Esophagus squamous epithelium (tissue), 5 donors: ENCODE results near the gene DUSP7. TPM values are rescaled to one million over a fixed set of nuclear protein-coding genes. Genes with fewer than 3 reads are reported as not detected.
A peak's percentile ranks its signal among the peaks of the same experiment; 100 is the strongest.

Experiments used
- DNase-seq: peaks from one replicate; lab custom pipeline; 2025; lab: John Stamatoyannopoulos, UW
- H3K27ac ChIP-seq, 4 donors: fragments of 200-600 bp; sonication (generic); one replicate each; pipeline ENCODE4 v1.5.1; 2016 to 2019; ENCODE audit warnings: mild to moderate bottlenecking in 1 of 4
- H3K27me3 ChIP-seq, 4 donors: fragments of 200-600 bp; sonication (generic); 1 replicate in 3 of 4; 2 replicates in 1 of 4; pipeline versions ENCODE4 v1.5.1 to v1.6.0; 2017 to 2021; ENCODE audit warnings: antibody characterized with exemption in 1 of 4
- H3K36me3 ChIP-seq, 3 donors: fragments of 200-600 bp; sonication (generic); one replicate each; pipeline ENCODE4 v1.5.1; 2016 to 2019
- H3K4me1 ChIP-seq, 3 donors: fragments of 200-600 bp; sonication (generic); one replicate each; pipeline ENCODE4 v1.5.1; 2017 to 2019
- H3K4me3 ChIP-seq, 4 donors: fragments of 200-600 bp; sonication (generic); 1 replicate in 3 of 4; 2 replicates in 1 of 4; pipeline ENCODE4 v1.5.1; 2016 to 2019; ENCODE audit warnings: mild to moderate bottlenecking in 2 of 4, moderate library complexity in 1 of 4
- H3K9me3 ChIP-seq, 3 donors: fragments of 200-600 bp; sonication (generic); one replicate each; pipeline ENCODE4 v1.5.1; 2016 to 2019
- CTCF ChIP-seq, 6 experiments: fragments of 450-650 bp in 4 of 6; fragments of 200-600 bp in 2 of 6; sonication (generic) in 2 of 6; IDR thresholded peaks; one replicate each; pipeline ENCODE4 v1.5.1; 2016 to 2019; ENCODE audit warnings: antibody characterized with exemption in 6 of 6, mild to moderate bottlenecking in 4 of 6, moderate library complexity in 4 of 6
- POLR2A ChIP-seq, 4 donors: fragments of 450-650 bp; IDR thresholded peaks; one replicate each; pipeline ENCODE4 v1.6.1; 2017; ENCODE audit warnings: antibody characterized with exemption in 4 of 4, mild to moderate bottlenecking in 4 of 4, moderate library complexity in 3 of 4
- WGBS, 2 donors: methylation state at CpG; one replicate each; pipeline ENCODE4 v1.1.5; 2018; 5-methylcytosine and 5-hydroxymethylcytosine counted together
- intact Hi-C: fragments of 100-400 bp; cut with DNase I; formaldehyde crosslinking; loops from one replicate; pipeline ENCODE4 v1.15.0; 2022
- total RNA-seq, 4 donors: library from RNA; depleted of rRNA; stranded (reverse); fragments of >200 nt; gene quantifications; one replicate each; pipeline ENCODE4 v1.1.0, GENCODE V29; 2016
- donor health status: DM: yes; HTN: yes; CAD: no.

The DUSP7 gene
- total RNA-seq, 4 donors from 2014 or later = 49.3 to 105 (median 62.1) TPM

- intact Hi-C loops = no loop called here
- no peak overlapping the region for H3K27ac ChIP-seq
- no peak overlapping the region for H3K4me3 ChIP-seq
- peaks cover 0 to 37% (median 15%) of the 10 kb centered on the region in 3 donors for H3K4me1 ChIP-seq
- no peak for DNase-seq
- 90% methylated on average over 7 of the region's 7 CpGs; no CpG with 5 or more reads in 1 of the 2 donors for WGBS, 2 donors
- no peaks in the 10 kb centered on the region for H3K27me3 ChIP-seq
- TF ChIP-seq CTCF (IDR thresholded peaks at IDR 0.05) (no peak), POLR2A (IDR thresholded peaks at IDR 0.05) (no peak)
- H3K36me3 ChIP-seq = no peaks in the 10 kb centered on the region
- no peaks in the 10 kb centered on the region for H3K9me3 ChIP-seq
Observed at GRCh38 chr3:52092891-52093290, 36.5 kb upstream of the DUSP7 start.

- WGBS, 2 donors = 43 to 50% methylated on average over 1 of the region's 1 CpG
- no peaks in the 10 kb centered on the region for H3K9me3 ChIP-seq
- intact Hi-C loops = no loop called here
- no peak overlapping the region for H3K4me3 ChIP-seq
- no peaks in the 10 kb centered on the region for H3K36me3 ChIP-seq
- H3K27me3 ChIP-seq = no peaks in the 10 kb centered on the region
- H3K27ac ChIP-seq = no peak overlapping the region
- no peak for DNase-seq
- peaks cover 0 to 43% (median 19%) of the 10 kb centered on the region in 3 donors for H3K4me1 ChIP-seq
- no peak for TF ChIP-seq CTCF (IDR thresholded peaks at IDR 0.05)
- TF ChIP-seq POLR2A (IDR thresholded peaks at IDR 0.05) = no peak
Observed at GRCh38 chr3:52092271-52092660, 35.9 kb upstream of the DUSP7 start.

- 70 to 71% methylated on average over 1 to 3 of the region's 5 CpGs for WGBS, 2 donors
Observed at GRCh38 chr3:52091586-52092270, 35.4 kb upstream of the DUSP7 start.

GRCh38 chr3:52090933-52091468 is 34.6 kb upstream of the DUSP7 start:
- Histone ChIP-seq H3K27ac (peak overlapping the region in 1 of 4 donors; percentile 68), H3K4me3 (no peak overlapping the region), H3K9me3 (no peaks in the 10 kb centered on the region), H3K36me3 (no peaks in the 10 kb centered on the region), H3K4me1 (peaks cover 0 to 52% (median 20%) of the 10 kb centered on the region in 3 donors), H3K27me3 (no peaks in the 10 kb centered on the region)
- TF ChIP-seq POLR2A (IDR thresholded peaks at IDR 0.05) (no peak), CTCF (IDR thresholded peaks at IDR 0.05) (no peak)
- DNase-seq = no peak
- WGBS, 2 donors = 87 to 100% methylated on average over 1 to 7 of the region's 8 CpGs
- intact Hi-C loops = no loop called here

More at GRCh38 chr3:52091586-52092270, 35.4 kb upstream of the DUSP7 start:
- H3K36me3 ChIP-seq = no peaks in the 10 kb centered on the region
- no peak overlapping the region for H3K4me3 ChIP-seq
- peaks cover 0 to 49% (median 20%) of the 10 kb centered on the region in 3 donors for H3K4me1 ChIP-seq
- intact Hi-C loops = no loop called here
- no peak overlapping the region for H3K27ac ChIP-seq
- DNase-seq = no peak
- H3K27me3 ChIP-seq = no peaks in the 10 kb centered on the region
- no peaks in the 10 kb centered on the region for H3K9me3 ChIP-seq
- TF ChIP-seq CTCF (IDR thresholded peaks at IDR 0.05) (no peak), POLR2A (IDR thresholded peaks at IDR 0.05) (no peak)
